Fibroblast of lung (primary cell): ENCODE data around the gene OBSCN. TPM values are rescaled to one million over a fixed set of nuclear protein-coding genes. Genes with fewer than 3 reads are reported as not detected.

Experiments used
- DNase-seq, 2 donors: peaks; one replicate each; pipeline versions ENCODE4 v3.0.0 to v3.0.0-alpha.2; 2010; ENCODE audit warnings: low read depth in 2 of 2
- H2AFZ ChIP-seq: 2 replicates; pipeline ENCODE4 v1.5.1; 2012; ENCODE audit warnings: low read length, control low read depth, inconsistent platforms
- H3K27ac ChIP-seq: 2 replicates; pipeline ENCODE4 v1.5.1; 2011; ENCODE audit warnings: low read length, control low read depth; ENCODE audit not compliant: insufficient read depth
- H3K27me3 ChIP-seq: 2 replicates; pipeline ENCODE4 v1.5.1; 2011; ENCODE audit warnings: mild to moderate bottlenecking, low read length; ENCODE audit not compliant: control insufficient read depth, insufficient read depth
- H3K36me3 ChIP-seq: 2 replicates; pipeline ENCODE4 v1.5.1; 2011; ENCODE audit warnings: low read length; ENCODE audit not compliant: control insufficient read depth, insufficient read depth
- H3K4me1 ChIP-seq: 2 replicates; pipeline ENCODE4 v1.5.1; 2011; ENCODE audit warnings: low read length; ENCODE audit not compliant: control insufficient read depth, insufficient read depth; ENCODE audit errors: extremely low read depth
- H3K4me2 ChIP-seq: 2 replicates; pipeline ENCODE4 v1.5.1; 2011; ENCODE audit warnings: low read length, control low read depth; ENCODE audit not compliant: insufficient read depth; ENCODE audit errors: extremely low read depth
- H3K4me3 ChIP-seq, 4 experiments: fragments of 200-600 bp in 1 of 4; sonication (generic) in 1 of 4; replicated peaks in 1 of 4; 2 replicates each; pipeline ENCODE4 v1.5.1; 2011 to 2016; ENCODE audit warnings: low read length in 4 of 4, low read depth in 3 of 4, mild to moderate bottlenecking in 3 of 4, control low read depth in 2 of 4, inconsistent platforms in 1 of 4, mixed read lengths in 1 of 4; ENCODE audit not compliant: insufficient read depth in 1 of 4; ENCODE audit errors: control extremely low read depth in 1 of 4
- H3K79me2 ChIP-seq: 2 replicates; pipeline ENCODE4 v1.5.1; 2012; ENCODE audit warnings: mild to moderate bottlenecking, low read length, inconsistent platforms; ENCODE audit not compliant: control insufficient read depth, insufficient read depth
- H3K9ac ChIP-seq: 2 replicates; pipeline ENCODE4 v1.5.1; 2011; ENCODE audit warnings: mild to moderate bottlenecking, low read length, control low read depth; ENCODE audit not compliant: insufficient read depth
- H3K9me3 ChIP-seq: 2 replicates; pipeline ENCODE4 v1.5.1; 2012; ENCODE audit warnings: low read depth, low read length; ENCODE audit not compliant: control insufficient read depth, insufficient read depth
- H4K20me1 ChIP-seq: 2 replicates; pipeline ENCODE4 v1.5.1; 2011; ENCODE audit warnings: low read length; ENCODE audit not compliant: control insufficient read depth, insufficient read depth; ENCODE audit errors: extremely low read depth
- EZH2 ChIP-seq: IDR thresholded peaks from 2 replicates; pipeline ENCODE4 v1.5.1; 2012; ENCODE audit warnings: low read length, control low read depth, mild to moderate bottlenecking; ENCODE audit errors: missing control alignments
- polyA plus RNA-seq, 2 donors: library from polyadenylated mRNA; depleted of rRNA in 1 of 2; stranded (reverse) in 1 of 2; unstranded in 1 of 2; fragments of >200 nt; gene quantifications; 2 replicates each; pipeline ENCODE4 v1.2.1, GENCODE V29; 2011 to 2012; ENCODE audit warnings: missing spikeins in 1 of 2
- total RNA-seq: library from RNA; depleted of rRNA; stranded (reverse); fragments of >200 nt; gene quantifications from 2 replicates; pipeline ENCODE4 v1.2.1, GENCODE V29; 2014
- TF ChIP-seq, protein P1 (sequence below), 2 donors: IDR thresholded peaks in 1 of 2; conservative IDR thresholded peaks in 1 of 2; 1 replicate in 1 of 2; 2 replicates in 1 of 2; pipeline ENCODE4 v1.5.1; 2011 to 2012; ENCODE audit warnings: low read length in 2 of 2, control low read depth in 1 of 2, inconsistent platforms in 1 of 2, low read depth in 1 of 2, mild to moderate bottlenecking in 1 of 2

OBSCN gene
- total and polyA plus RNA-seq, 2 donors (not counting 1 experiment from before 2014, with no cell fraction given): 0.87 to 16.8 TPM

DNA sequence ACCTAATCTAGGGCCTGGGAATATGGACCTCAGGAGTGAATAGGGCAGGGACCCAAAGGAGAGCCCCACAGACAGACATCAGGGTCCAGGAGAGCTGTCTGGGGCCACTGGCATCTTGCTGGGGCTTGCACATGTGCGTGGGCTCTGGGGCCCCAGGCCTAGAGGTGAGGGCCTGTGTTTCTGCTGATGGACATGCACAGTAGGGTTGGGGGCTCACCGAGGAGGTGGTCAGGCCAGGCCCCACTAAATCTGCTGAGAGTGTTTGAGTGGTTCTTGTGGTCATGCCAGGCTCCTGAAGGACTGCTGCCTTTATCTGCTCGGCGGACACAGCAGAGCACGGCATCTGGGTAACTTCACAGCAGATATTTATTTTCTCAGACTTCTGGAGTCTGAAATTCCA, 87.4 kb downstream of the OBSCN start:
- H4K20me1 ChIP-seq: no peaks in the 10 kb centered on the region
- TF ChIP-seq, protein P1, sequence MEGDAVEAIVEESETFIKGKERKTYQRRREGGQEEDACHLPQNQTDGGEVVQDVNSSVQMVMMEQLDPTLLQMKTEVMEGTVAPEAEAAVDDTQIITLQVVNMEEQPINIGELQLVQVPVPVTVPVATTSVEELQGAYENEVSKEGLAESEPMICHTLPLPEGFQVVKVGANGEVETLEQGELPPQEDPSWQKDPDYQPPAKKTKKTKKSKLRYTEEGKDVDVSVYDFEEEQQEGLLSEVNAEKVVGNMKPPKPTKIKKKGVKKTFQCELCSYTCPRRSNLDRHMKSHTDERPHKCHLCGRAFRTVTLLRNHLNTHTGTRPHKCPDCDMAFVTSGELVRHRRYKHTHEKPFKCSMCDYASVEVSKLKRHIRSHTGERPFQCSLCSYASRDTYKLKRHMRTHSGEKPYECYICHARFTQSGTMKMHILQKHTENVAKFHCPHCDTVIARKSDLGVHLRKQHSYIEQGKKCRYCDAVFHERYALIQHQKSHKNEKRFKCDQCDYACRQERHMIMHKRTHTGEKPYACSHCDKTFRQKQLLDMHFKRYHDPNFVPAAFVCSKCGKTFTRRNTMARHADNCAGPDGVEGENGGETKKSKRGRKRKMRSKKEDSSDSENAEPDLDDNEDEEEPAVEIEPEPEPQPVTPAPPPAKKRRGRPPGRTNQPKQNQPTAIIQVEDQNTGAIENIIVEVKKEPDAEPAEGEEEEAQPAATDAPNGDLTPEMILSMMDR (conservative IDR thresholded peaks at IDR 0.05 in 1 of 2, IDR thresholded peaks at IDR 0.05 in 1 of 2; ENCODE audit: low read depth in 1 of 2, low read length in 2 of 2): no peak
- TF ChIP-seq EZH2: no peak
- H2AFZ ChIP-seq: no peak overlapping the region
- no peak overlapping the region for H3K4me3 ChIP-seq
- no peaks in the 10 kb centered on the region for H3K27me3 ChIP-seq
- H3K9me3 ChIP-seq: no peaks in the 10 kb centered on the region
- H3K36me3 ChIP-seq: no peaks in the 10 kb centered on the region
- H3K27ac ChIP-seq: no peak overlapping the region
- H3K79me2 ChIP-seq: no peaks in the 10 kb centered on the region
- no peak overlapping the region for H3K4me2 ChIP-seq
- no peak for DNase-seq
- H3K9ac ChIP-seq: no peak overlapping the region
- no peaks in the 10 kb centered on the region for H3K4me1 ChIP-seq

DNA sequence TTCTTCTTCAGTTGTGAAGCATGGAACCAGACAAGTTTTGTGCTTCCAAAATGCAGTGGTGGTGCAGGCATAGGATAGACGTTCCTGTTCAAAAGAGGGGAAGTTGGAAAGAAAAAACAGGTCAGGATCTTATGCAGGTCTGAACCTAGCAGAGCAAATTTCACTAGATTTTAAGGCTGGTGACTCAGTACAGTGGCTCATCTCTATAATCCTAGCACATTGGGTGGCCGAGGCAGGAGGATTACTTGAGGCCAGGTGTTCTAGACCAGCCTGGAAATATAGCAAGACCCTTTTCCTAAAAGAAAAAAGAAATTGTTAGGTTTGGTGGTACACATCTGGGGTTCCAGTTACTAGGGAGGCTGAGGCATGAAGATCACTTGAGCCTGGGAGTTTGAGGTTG, 88.1 kb downstream of the OBSCN start:
- Histone ChIP-seq H3K27ac (no peak overlapping the region), H3K27me3 (no peaks in the 10 kb centered on the region), H3K4me1 (no peaks in the 10 kb centered on the region), H3K36me3 (no peaks in the 10 kb centered on the region), H4K20me1 (no peaks in the 10 kb centered on the region), H3K9ac (no peak overlapping the region), H3K79me2 (no peaks in the 10 kb centered on the region), H3K4me3 (no peak overlapping the region), H3K9me3 (no peaks in the 10 kb centered on the region), H3K4me2 (no peak overlapping the region), H2AFZ (no peak overlapping the region)
- no peak for DNase-seq
- TF ChIP-seq, protein P1 (conservative IDR thresholded peaks at IDR 0.05 in 1 of 2, IDR thresholded peaks at IDR 0.05 in 1 of 2; ENCODE audit: low read depth in 1 of 2, low read length in 2 of 2): no peak
- no peak for TF ChIP-seq EZH2

DNA sequence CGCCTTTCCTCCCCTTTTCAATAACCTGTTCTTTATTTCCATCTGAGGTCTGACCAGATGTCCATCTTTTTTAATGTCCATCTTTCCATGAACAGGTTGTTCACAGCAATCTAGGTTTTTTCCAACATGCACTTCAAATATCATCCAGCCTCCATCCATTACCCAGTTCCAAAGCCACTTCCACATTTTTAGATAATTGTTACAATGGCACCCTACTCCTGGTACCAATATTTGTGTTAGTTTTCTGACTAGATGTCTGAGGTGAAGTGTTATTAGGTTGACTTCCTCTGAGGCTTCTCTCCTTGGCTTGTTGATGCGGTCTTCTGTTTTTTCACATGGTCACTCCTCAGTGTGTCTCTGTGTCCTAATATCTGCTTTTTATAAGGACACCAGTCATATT, 89.4 kb downstream of the OBSCN start:
- H3K4me3 ChIP-seq: no peak overlapping the region
- no peaks in the 10 kb centered on the region for H3K36me3 ChIP-seq
- no peaks in the 10 kb centered on the region for H4K20me1 ChIP-seq
- H3K9me3 ChIP-seq: no peaks in the 10 kb centered on the region
- no peak overlapping the region for H2AFZ ChIP-seq
- no peaks in the 10 kb centered on the region for H3K4me1 ChIP-seq
- no peak for TF ChIP-seq EZH2
- TF ChIP-seq, protein P1 (conservative IDR thresholded peaks at IDR 0.05 in 1 of 2, IDR thresholded peaks at IDR 0.05 in 1 of 2; ENCODE audit: low read depth in 1 of 2, low read length in 2 of 2): no peak
- H3K79me2 ChIP-seq: no peaks in the 10 kb centered on the region
- no peaks in the 10 kb centered on the region for H3K27me3 ChIP-seq
- no peak overlapping the region for H3K9ac ChIP-seq
- DNase-seq: no peak
- no peak overlapping the region for H3K4me2 ChIP-seq
- H3K27ac ChIP-seq: no peak overlapping the region
